GM12892 (cell line): ENCODE results near the gene IL1RN.

Experiments used
- POLR2A ChIP-seq: IDR thresholded peaks from 2 replicates; pipeline ENCODE4 v1.6.1; 2011; ENCODE audit warnings: low read depth, low read length, control low read depth
- POLR2AphosphoS5 ChIP-seq: IDR thresholded peaks from 2 replicates; pipeline ENCODE4 v1.6.1; 2011; ENCODE audit warnings: low read depth, low read length, control low read depth
- TAF1 ChIP-seq: IDR thresholded peaks from 2 replicates; pipeline ENCODE4 v1.6.1; 2011; ENCODE audit warnings: low read depth, mild to moderate bottlenecking, control low read depth, low read length, borderline replicate concordance

GRCh38 chr2:113169002-113169530 is 41.7 kb downstream of the IL1RN start:
- no peak for TF ChIP-seq POLR2A
- no peak for TF ChIP-seq POLR2AphosphoS5
- no peak for TF ChIP-seq TAF1
